Activated naive CD4-positive, alpha-beta T cell treated with anti-CD3 and anti-CD28 coated beads for 36 hours (primary cell): ENCODE measurements around the gene FHIT. TPM values are rescaled to one million over a fixed set of nuclear protein-coding genes. Genes with fewer than 3 reads are reported as not detected.

Source experiments
- CTCF ChIA-PET: fragments of 350-600 bp; sonication (Branson Sonifier 250); formaldehyde crosslinking; loops from one replicate; lab custom pipeline; 2021; ENCODE audit warnings: antibody characterized with exemption; lab: Charles Lee
- DNase-seq: peaks from one replicate; pipeline ENCODE4 v3.0.0-alpha.2; 2020
- H3K27ac Mint-ChIP-seq: one replicate; pipeline ENCODE4 v1.8.0; 2021; ENCODE audit warnings: mild to moderate bottlenecking, mixed read lengths
- H3K27me3 Mint-ChIP-seq: one replicate; pipeline ENCODE4 v1.8.0; 2021; ENCODE audit warnings: low read depth, mixed read lengths
- H3K36me3 Mint-ChIP-seq: one replicate; pipeline ENCODE4 v1.8.0; 2021; ENCODE audit warnings: low read depth, mixed read lengths
- H3K4me1 Mint-ChIP-seq: one replicate; pipeline ENCODE4 v1.8.0; 2021; ENCODE audit warnings: low read depth, mixed read lengths
- H3K4me3 Mint-ChIP-seq: one replicate; pipeline ENCODE4 v1.8.0; 2021; ENCODE audit warnings: mild to moderate bottlenecking, moderate library complexity, mixed read lengths
- H3K9me3 Mint-ChIP-seq: one replicate; pipeline ENCODE4 v1.8.0; 2021; ENCODE audit warnings: mixed read lengths
- intact Hi-C: fragments of 100-400 bp; cut with micrococcal nuclease; formaldehyde crosslinking; loops from one replicate; pipeline ENCODE4 v1.15.1; 2023
- total RNA-seq, 2 experiments: library from RNA; stranded (reverse); gene quantifications; one replicate each; pipeline ENCODE4 v1.2.3, GENCODE V29; 2021

FHIT gene
- total RNA-seq, 2 experiments from 2014 or later = 20.2 to 22.7 TPM

DNA sequence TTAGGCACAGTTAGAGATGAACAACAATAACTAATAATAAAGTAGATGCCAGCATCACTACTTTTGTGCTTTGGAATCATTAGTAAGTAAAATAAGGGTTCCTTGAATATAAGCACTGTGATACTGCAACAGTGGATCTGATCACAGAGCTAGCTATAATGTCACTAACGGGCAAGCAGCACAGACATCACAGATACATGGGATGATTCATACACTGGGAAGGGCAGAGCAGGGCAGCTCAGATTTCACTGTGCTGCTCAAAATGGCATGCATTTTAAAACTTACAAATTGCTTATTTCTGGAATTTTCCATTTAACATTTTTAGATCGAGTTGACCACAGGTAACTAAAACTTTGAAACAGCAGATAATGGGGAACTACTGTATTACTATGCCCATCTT lies 476.6 kb downstream of the FHIT start:
- Mint-ChIP-seq H3K36me3 (no peaks in the 10 kb centered on the region), H3K9me3 (no peaks in the 10 kb centered on the region), H3K4me3 (no peak overlapping the region), H3K27me3 (no peaks in the 10 kb centered on the region), H3K4me1 (no peaks in the 10 kb centered on the region), H3K27ac (no peak overlapping the region)
- no peak for DNase-seq
- intact Hi-C loops = no loop called here
- CTCF ChIA-PET = no interaction called here

DNA sequence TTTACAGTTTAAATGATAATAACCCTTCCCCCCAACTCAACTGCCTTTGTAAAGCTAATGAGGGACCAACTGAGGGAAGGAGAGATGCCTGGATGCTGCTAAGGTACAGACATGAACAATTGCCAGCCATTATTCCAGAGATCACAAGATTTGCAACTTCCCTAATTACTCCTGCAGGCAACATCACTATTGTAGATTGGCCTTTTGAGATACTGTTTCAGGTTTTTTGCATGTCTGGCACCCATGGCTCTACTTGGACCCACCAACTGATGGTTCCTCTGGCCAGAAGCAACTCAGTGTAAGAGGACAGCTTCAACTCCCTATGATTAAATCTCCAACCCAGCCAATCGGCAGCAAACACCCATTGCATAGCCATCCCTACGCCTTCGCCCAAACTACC lies 478.7 kb downstream of the FHIT start:
- H3K27me3 Mint-ChIP-seq = no peaks in the 10 kb centered on the region
- intact Hi-C loops = no loop called here
- H3K4me3 Mint-ChIP-seq = no peak overlapping the region
- CTCF ChIA-PET = no interaction called here
- no peaks in the 10 kb centered on the region for H3K9me3 Mint-ChIP-seq
- no peaks in the 10 kb centered on the region for H3K36me3 Mint-ChIP-seq
- H3K27ac Mint-ChIP-seq = no peak overlapping the region
- H3K4me1 Mint-ChIP-seq = no peaks in the 10 kb centered on the region
- no peak for DNase-seq

DNA sequence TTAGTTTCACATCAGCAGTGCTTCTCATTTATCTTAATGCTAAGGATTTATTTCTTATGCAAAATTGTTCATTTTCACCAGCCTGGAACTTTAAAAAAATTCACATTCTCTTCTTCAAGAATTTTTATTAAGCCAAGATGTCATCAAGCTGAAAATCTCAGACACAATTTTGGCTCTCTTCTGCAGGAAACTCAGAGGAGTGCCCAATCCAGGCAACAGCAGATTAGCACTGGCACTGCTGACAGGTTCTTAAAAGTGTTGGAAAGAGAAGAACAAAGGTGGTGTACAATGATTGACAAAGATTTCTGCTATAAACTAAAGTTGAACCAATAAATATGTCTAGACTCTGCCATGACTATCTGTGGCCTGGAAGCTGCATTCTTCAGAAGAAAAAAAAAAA lies 479.5 kb downstream of the FHIT start:
- no peaks in the 10 kb centered on the region for H3K9me3 Mint-ChIP-seq
- H3K4me1 Mint-ChIP-seq = no peaks in the 10 kb centered on the region
- DNase-seq = no peak
- CTCF ChIA-PET = no interaction called here
- no peak overlapping the region for H3K27ac Mint-ChIP-seq
- intact Hi-C loops = no loop called here
- H3K36me3 Mint-ChIP-seq = no peaks in the 10 kb centered on the region
- H3K27me3 Mint-ChIP-seq = no peaks in the 10 kb centered on the region
- H3K4me3 Mint-ChIP-seq = no peak overlapping the region

DNA sequence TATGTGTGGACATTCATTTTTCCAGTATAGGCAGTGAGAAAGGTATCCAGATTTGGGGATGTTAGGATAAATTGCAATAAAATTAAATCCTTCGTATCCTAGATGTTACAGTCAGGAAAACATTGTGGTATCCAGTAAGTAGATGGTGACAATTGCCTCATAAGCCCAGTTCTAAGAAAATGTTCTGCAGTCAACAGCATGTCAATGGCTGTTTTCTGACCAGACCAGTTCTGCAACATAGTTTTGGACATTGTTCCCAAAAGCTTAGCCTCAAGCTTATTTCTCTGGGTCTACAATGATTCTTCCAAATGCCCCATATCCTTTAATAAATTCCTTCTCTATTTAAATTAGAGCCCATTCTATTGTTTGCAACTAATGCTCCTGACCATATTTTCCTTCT lies 480.7 kb downstream of the FHIT start:
- intact Hi-C loops = no loop called here
- H3K4me1 Mint-ChIP-seq = no peaks in the 10 kb centered on the region
- CTCF ChIA-PET = no interaction called here

DNA sequence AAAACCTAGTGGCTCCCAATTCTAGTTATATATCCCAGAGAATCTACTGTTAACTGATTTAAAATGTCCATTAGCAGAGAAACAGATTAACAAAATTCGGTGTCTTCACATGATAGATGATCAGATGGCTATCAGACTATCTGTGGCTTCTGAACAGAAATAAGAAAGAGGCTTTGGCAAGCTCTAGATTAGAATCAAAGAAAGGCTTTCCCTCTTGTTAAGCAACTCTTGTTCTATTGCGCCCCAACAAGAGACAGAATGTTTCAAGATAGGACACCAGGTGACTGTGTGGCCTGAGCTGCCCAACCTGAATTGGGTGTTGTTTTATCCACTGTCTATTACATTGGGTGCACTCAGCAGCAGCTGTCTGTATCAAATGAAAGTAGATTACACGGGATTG lies 483.7 kb downstream of the FHIT start:
- CTCF ChIA-PET = no interaction called here
- no peaks in the 10 kb centered on the region for H3K9me3 Mint-ChIP-seq

More for the DNA sequence above, 480.7 kb downstream of the FHIT start:
- DNase-seq = no peak
- H3K27ac Mint-ChIP-seq = no peak overlapping the region
- H3K4me3 Mint-ChIP-seq = no peak overlapping the region
- H3K9me3 Mint-ChIP-seq = no peaks in the 10 kb centered on the region
- H3K36me3 Mint-ChIP-seq = no peaks in the 10 kb centered on the region
- no peaks in the 10 kb centered on the region for H3K27me3 Mint-ChIP-seq

DNA sequence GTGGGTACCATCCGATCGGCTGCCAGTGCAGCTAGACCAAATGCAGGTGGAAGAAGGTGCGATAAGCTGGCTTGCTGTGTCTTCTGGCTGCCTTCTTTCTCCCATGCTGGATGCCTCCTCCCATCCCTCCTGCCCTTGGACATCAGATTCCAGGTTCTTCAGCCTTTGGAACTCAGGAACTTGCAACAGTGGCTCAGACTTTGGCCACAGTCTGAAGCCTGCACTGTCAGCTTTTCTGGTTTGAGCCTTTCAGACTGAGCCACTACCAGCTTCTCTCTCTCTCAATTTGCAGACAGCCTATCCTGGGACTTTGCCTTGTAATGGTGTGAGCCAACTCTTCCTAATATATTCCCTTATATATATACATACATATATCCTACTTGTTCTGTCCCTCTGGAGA lies 485.5 kb downstream of the FHIT start:
- no peak overlapping the region for H3K4me3 Mint-ChIP-seq
- intact Hi-C loops = no loop called here
- CTCF ChIA-PET = no interaction called here
- H3K9me3 Mint-ChIP-seq = no peaks in the 10 kb centered on the region
- H3K27ac Mint-ChIP-seq = no peak overlapping the region
- no peaks in the 10 kb centered on the region for H3K27me3 Mint-ChIP-seq
- no peak for DNase-seq
- no peaks in the 10 kb centered on the region for H3K4me1 Mint-ChIP-seq
- H3K36me3 Mint-ChIP-seq = no peaks in the 10 kb centered on the region

More for the DNA sequence above, 483.7 kb downstream of the FHIT start:
- intact Hi-C loops = no loop called here
- Mint-ChIP-seq H3K27ac (no peak overlapping the region), H3K4me1 (no peaks in the 10 kb centered on the region), H3K4me3 (no peak overlapping the region), H3K27me3 (no peaks in the 10 kb centered on the region), H3K36me3 (no peaks in the 10 kb centered on the region)
- DNase-seq = no peak

DNA sequence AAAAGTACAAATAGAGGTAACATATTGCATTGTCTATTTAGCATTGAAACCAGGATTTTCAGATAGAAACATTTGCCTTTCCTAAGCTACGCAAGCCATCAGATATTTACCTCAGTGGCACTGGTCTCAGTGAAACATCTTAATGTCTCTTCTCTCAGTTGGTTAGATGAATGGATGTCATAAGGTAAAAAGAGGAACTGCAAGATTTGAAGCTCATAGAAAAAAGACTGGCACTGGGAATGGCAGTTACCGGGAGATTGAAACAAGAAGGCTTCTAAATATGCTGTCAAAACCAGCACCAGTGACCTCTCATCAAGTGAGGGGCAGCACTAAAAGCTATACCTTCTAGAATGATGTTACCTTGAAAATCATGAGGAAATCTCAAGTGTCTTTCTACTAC lies 486.4 kb downstream of the FHIT start:
- CTCF ChIA-PET = no interaction called here
- DNase-seq = no peak
- Mint-ChIP-seq H3K9me3 (no peaks in the 10 kb centered on the region), H3K27me3 (no peaks in the 10 kb centered on the region), H3K4me1 (no peaks in the 10 kb centered on the region), H3K4me3 (no peak overlapping the region), H3K36me3 (no peaks in the 10 kb centered on the region), H3K27ac (no peak overlapping the region)
- intact Hi-C loops = no loop called here

DNA sequence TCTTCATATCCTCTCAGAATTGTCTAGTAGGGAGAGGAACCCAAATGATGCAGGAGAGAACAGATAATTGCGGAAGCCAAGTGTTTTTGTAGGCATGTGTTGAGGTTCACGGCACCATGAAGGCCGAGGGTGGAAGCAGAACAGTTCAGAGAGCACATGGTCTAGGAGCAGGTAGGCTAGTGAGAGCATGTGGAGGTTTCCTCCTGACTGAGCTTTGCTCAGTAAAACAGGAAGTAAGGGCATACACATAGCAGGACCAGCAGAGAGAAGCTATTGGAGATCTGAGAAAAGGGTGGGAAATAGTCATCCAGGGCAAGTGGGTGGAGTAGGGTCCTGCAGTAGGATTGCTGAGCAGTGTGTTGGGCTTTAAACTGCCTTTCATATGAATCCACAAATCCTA lies 491.1 kb downstream of the FHIT start:
- no peak overlapping the region for H3K4me3 Mint-ChIP-seq
- no peak for DNase-seq
- CTCF ChIA-PET = interaction anchor here (0.7 kb wide), 1 partner anchor 231 kb away, joined by 3 read pairs; no protein-coding TSS in a partner anchor
- no peak overlapping the region for H3K27ac Mint-ChIP-seq
- H3K27me3 Mint-ChIP-seq = no peaks in the 10 kb centered on the region
- no peaks in the 10 kb centered on the region for H3K9me3 Mint-ChIP-seq
- intact Hi-C loops = no loop called here
- H3K36me3 Mint-ChIP-seq = no peaks in the 10 kb centered on the region
- H3K4me1 Mint-ChIP-seq = no peaks in the 10 kb centered on the region

DNA sequence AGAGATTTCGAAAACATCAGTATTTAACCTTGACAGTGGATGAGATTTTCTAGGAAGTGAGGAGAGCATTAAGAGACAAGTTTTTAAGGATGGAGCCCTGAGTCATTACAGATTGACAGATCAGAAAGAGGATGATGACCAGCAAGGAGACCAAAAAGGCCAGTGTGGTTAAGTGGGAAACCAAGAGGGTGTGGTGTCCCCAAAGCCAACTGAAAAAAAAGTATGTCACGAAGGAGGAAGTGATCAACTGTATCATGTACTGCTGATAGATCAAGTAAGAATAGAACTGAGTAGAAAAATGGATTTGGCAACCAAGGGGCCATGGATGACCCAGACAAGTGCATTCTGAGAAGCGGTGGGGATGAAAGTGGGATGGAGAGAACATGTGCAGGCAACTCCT lies 491.8 kb downstream of the FHIT start:
- Mint-ChIP-seq H3K27ac (no peak overlapping the region), H3K27me3 (no peaks in the 10 kb centered on the region), H3K4me3 (no peak overlapping the region), H3K36me3 (no peaks in the 10 kb centered on the region), H3K9me3 (no peaks in the 10 kb centered on the region), H3K4me1 (no peaks in the 10 kb centered on the region)
- intact Hi-C loops = no loop called here
- CTCF ChIA-PET = interaction anchor here (0.7 kb wide), 1 partner anchor 231 kb away, joined by 3 read pairs; no protein-coding TSS in a partner anchor
- no peak for DNase-seq

DNA sequence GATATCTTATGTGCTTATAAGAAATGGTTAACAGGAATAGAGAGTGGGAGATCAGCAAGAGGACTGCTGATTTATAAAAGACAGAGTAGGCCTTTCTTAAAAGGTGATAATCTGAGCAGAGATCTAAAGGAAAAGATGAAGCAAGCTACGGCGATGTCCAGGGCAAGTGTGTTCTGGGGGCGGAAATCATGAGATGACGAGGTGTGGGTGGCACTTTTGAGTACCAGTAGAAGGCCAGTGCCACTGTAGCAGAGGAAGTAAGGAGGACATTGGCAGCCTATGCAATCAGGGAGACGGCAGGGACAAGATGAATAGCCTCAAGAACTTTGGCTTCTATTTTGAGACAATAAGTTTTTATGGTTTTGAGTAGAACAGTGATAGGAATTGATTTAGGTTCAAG lies 492.4 kb downstream of the FHIT start:
- Mint-ChIP-seq H3K27me3 (no peaks in the 10 kb centered on the region), H3K4me3 (no peak overlapping the region)
- intact Hi-C loops = no loop called here

DNA sequence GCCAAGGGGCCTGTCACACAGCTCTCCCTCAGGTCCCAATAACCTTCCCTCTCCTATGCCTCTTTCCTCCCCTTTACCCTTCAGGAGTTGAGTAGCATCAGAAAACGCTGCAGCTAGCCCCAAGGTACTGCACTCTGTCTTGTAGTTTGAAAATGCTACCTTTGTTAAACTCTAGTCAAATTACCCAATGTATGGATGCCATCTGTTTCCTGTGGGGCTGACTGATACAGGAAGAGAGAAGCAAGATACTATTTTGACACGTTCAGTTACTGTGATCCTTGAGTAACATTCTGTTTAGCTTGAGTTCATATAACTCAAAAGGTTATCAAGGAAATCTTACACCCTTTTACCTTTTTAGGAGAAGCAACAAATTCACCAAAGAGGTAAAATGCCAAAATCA lies 493.1 kb downstream of the FHIT start:
- Mint-ChIP-seq H3K4me3 (no peak overlapping the region), H3K9me3 (no peaks in the 10 kb centered on the region), H3K27ac (no peak overlapping the region), H3K36me3 (no peaks in the 10 kb centered on the region), H3K27me3 (no peaks in the 10 kb centered on the region), H3K4me1 (no peaks in the 10 kb centered on the region)
- CTCF ChIA-PET = no interaction called here
- intact Hi-C loops = no loop called here
- no peak for DNase-seq

More for the DNA sequence above, 492.4 kb downstream of the FHIT start:
- CTCF ChIA-PET = no interaction called here
- Mint-ChIP-seq H3K36me3 (no peaks in the 10 kb centered on the region), H3K9me3 (no peaks in the 10 kb centered on the region), H3K27ac (no peak overlapping the region), H3K4me1 (no peaks in the 10 kb centered on the region)
- no peak for DNase-seq

DNA sequence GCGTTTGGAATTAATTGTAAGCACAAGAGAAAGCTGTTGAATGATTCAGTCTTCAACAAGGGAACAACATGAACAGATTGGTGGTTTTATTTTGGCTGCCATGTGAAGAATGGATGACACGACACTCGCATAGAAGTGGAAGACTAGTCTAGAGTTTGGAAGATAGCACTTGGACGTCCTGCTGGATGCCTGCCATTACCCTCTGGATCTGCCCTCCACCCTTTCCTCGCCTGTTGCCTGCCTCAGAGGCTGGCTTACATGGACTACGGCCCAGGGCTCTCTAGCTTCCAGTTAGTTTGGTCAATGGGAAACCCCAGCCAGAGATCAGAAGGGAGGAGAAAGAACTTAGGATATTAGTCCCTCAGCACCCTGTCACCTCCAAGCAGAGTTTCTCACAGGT lies 493.5 kb downstream of the FHIT start:
- H3K36me3 Mint-ChIP-seq = no peaks in the 10 kb centered on the region
- no peak for DNase-seq
- no peaks in the 10 kb centered on the region for H3K9me3 Mint-ChIP-seq
- intact Hi-C loops = no loop called here
- no peaks in the 10 kb centered on the region for H3K4me1 Mint-ChIP-seq
- no peak overlapping the region for H3K4me3 Mint-ChIP-seq
- H3K27me3 Mint-ChIP-seq = no peaks in the 10 kb centered on the region
- no peak overlapping the region for H3K27ac Mint-ChIP-seq
- CTCF ChIA-PET = no interaction called here

DNA sequence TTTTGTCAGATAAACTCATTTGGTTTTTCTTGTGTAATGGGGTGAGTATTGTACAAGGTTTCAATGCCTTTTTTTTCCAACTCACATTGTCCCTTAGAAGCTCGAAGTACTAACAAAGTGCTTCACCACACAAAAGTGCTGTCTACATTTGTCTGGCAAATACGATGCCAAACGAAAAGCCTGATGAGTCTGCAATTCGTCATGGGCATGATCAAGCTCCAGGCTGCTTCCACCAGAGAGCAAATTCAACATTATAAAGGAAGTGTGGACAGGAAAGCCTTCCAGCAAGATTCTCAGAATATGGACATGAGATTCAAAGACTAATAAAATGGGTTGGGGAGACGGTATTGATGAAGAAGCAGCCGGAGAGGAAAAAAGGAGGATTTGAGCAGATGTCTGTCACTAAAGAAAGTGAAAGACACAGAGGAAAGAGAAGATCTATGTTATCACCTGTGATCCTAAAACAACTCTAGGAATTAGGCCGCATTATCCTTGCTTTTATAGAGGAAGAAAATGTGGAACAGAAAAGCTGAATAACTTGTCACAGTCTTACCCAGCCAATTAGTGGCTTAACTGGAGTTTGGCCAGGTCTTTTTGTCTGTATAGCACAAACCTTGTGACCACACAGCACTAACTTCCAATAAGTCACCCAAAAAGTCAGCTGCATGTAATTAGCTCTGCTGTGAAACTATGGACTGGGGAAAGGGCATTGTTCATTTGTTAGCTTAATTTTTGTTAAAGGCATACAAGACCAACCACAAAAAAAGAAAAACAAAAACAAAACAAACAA lies 494.8 kb downstream of the FHIT start:
- DNase-seq = no peak
- H3K4me3 Mint-ChIP-seq = no peak overlapping the region
- no peak overlapping the region for H3K27ac Mint-ChIP-seq
- no peaks in the 10 kb centered on the region for H3K4me1 Mint-ChIP-seq
- intact Hi-C loops = no loop called here
- no peaks in the 10 kb centered on the region for H3K36me3 Mint-ChIP-seq
- H3K9me3 Mint-ChIP-seq = no peaks in the 10 kb centered on the region
- H3K27me3 Mint-ChIP-seq = no peaks in the 10 kb centered on the region
- CTCF ChIA-PET = no interaction called here
